Panc1 (cell line): ENCODE measurements around the gene KLHL3. TPM values are rescaled to one million over a fixed set of nuclear protein-coding genes. Genes with fewer than 3 reads are reported as not detected.

ENCODE experiments used
- ATAC-seq: fragments of 200-7000 bp; cut with Tn5 transposase; 2 replicates; pipeline ENCODE4 v1.9.1; 2020; ENCODE audit warnings: mild to moderate bottlenecking, moderate library complexity
- BruUV-seq: library from RNA; stranded (reverse); fragments of 400-500 nt; replicated peaks from 2 replicates; lab custom pipeline; 2021; lab: Mats Ljungman, UMichigan
- CTCF ChIA-PET: fragments of 300-600 bp; sonication (Branson Sonifier 250); formaldehyde crosslinking; loops from one replicate; lab custom pipeline; 2022; ENCODE audit warnings: antibody characterized with exemption; lab: Charles Lee
- POLR2A ChIA-PET: fragments of 300-600 bp; sonication (Branson Sonifier 250); formaldehyde crosslinking; loops from one replicate; lab custom pipeline; 2022; ENCODE audit warnings: antibody characterized with exemption; lab: Charles Lee
- DNase-seq: peaks from one replicate; pipeline ENCODE4 v3.0.0-alpha.2; 2010; ENCODE audit warnings: low read depth, low spot score
- H3K27ac ChIP-seq: 2 replicates; pipeline ENCODE4 v1.5.1; 2011; ENCODE audit warnings: mild to moderate bottlenecking, low read length, inconsistent platforms
- H3K27me3 ChIP-seq: fragments of 200-500 bp; sonication (Bioruptor generic); 2 replicates; pipeline ENCODE4 v1.6.0; 2014; ENCODE audit warnings: low read length, inconsistent platforms; ENCODE audit not compliant: control insufficient read depth, insufficient read depth
- H3K36me3 ChIP-seq: fragments of 200-500 bp; sonication (Bioruptor generic); 2 replicates; pipeline ENCODE4 v1.5.1; 2014; ENCODE audit warnings: inconsistent platforms, mild to moderate bottlenecking, low read length, moderate library complexity; ENCODE audit not compliant: control insufficient read depth, insufficient read depth
- H3K4me1 ChIP-seq: 2 replicates; pipeline ENCODE4 v1.5.1; 2011; ENCODE audit warnings: inconsistent platforms, mild to moderate bottlenecking, low read length, moderate library complexity; ENCODE audit not compliant: control insufficient read depth, insufficient read depth
- H3K4me3 ChIP-seq, 2 experiments: 2 replicates each; pipeline ENCODE4 v1.5.1; 2011 to 2012; ENCODE audit warnings: low read depth in 2 of 2, low read length in 2 of 2, mild to moderate bottlenecking in 2 of 2, inconsistent platforms in 1 of 2, moderate library complexity in 1 of 2
- H3K9me3 ChIP-seq: fragments of 200-500 bp; sonication (Bioruptor generic); 2 replicates; pipeline ENCODE4 v1.5.1; 2014; ENCODE audit warnings: low read depth, mild to moderate bottlenecking, inconsistent platforms, low read length, moderate library complexity; ENCODE audit not compliant: control insufficient read depth, insufficient read depth
- CTCF ChIP-seq: fragments of 450-650 bp; IDR thresholded peaks from 2 replicates; pipeline ENCODE4 v1.5.1; 2017; ENCODE audit warnings: mild to moderate bottlenecking
- POLR2AphosphoS5 ChIP-seq: IDR thresholded peaks from 2 replicates; pipeline ENCODE4 v1.6.1; 2012; ENCODE audit warnings: mild to moderate bottlenecking, low read depth, low read length, moderate library complexity
- REST ChIP-seq, 2 experiments: IDR thresholded peaks; 2 replicates each; pipeline ENCODE4 v1.6.1; 2011 to 2012; ENCODE audit warnings: low read depth in 2 of 2, control low read depth in 1 of 2, low read length in 1 of 2, mild to moderate bottlenecking in 1 of 2, moderate library complexity in 1 of 2; ENCODE audit not compliant: insufficient read depth in 1 of 2
- SIN3A ChIP-seq: IDR thresholded peaks from 2 replicates; pipeline ENCODE4 v1.6.1; 2012; ENCODE audit warnings: low read depth, mild to moderate bottlenecking, low read length, moderate library complexity, borderline replicate concordance; ENCODE audit not compliant: insufficient read depth
- TCF7L2 ChIP-seq: IDR thresholded peaks from 2 replicates; pipeline ENCODE4 v1.6.1; 2011; ENCODE audit warnings: mild to moderate bottlenecking, low read depth, low read length, inconsistent platforms
- in situ Hi-C: cut with HindIII; loops from 2 replicates; pipeline ENCODE4 v1.10.0; 2016; ENCODE audit warnings: low sequenced_read_pairs, low pct_unique_long_range_greater_than_20kb
- intact Hi-C: fragments of 100-400 bp; cut with micrococcal nuclease; formaldehyde crosslinking; loops from one replicate; pipeline ENCODE4 v1.10.0; 2022; ENCODE audit not compliant: unreplicated experiment
- total RNA-seq: library from RNA; stranded (reverse); gene quantifications from one replicate; pipeline ENCODE4 v1.2.1, GENCODE V29; 2021; ENCODE audit not compliant: unreplicated experiment

Gene KLHL3
- total RNA-seq, 1 experiment from 2014 or later = 1.9 TPM

- DNase-seq (no peak), ATAC-seq (no peak)
- in situ Hi-C loops (no loop called here), intact Hi-C loops (no loop called here)
- Histone ChIP-seq H3K9me3 (no peaks in the 10 kb centered on the region), H3K27ac (no peak overlapping the region), H3K36me3 (no peaks in the 10 kb centered on the region), H3K4me1 (no peaks in the 10 kb centered on the region), H3K27me3 (peaks cover 30% of the 10 kb centered on the region), H3K4me3 (no peak overlapping the region)
- no TSS peak for BruUV-seq
- ChIA-PET CTCF (no interaction called here), POLR2A (no interaction called here)
- TF ChIP-seq POLR2AphosphoS5 = no peak
- no peak for TF ChIP-seq SIN3A
- no peak for TF ChIP-seq CTCF
- no peak for TF ChIP-seq TCF7L2
- TF ChIP-seq REST (IDR thresholded peaks at IDR 0.05; ENCODE audit: insufficient read depth in 1 of 2, low read depth in 2 of 2, low read length in 1 of 2) = no peak
Measured at GRCh38 chr5:137602721-137603273, 133.1 kb downstream of the KLHL3 start.

- Histone ChIP-seq H3K4me3 (no peak overlapping the region), H3K27me3 (peaks cover 31% of the 10 kb centered on the region), H3K27ac (no peak overlapping the region), H3K36me3 (no peaks in the 10 kb centered on the region), H3K4me1 (no peaks in the 10 kb centered on the region), H3K9me3 (no peaks in the 10 kb centered on the region)
- BruUV-seq = no TSS peak
- in situ Hi-C loops (no loop called here), intact Hi-C loops (no loop called here)
- TF ChIP-seq POLR2AphosphoS5 = no peak
- no peak for TF ChIP-seq SIN3A
- no peak for TF ChIP-seq CTCF
- no peak for TF ChIP-seq TCF7L2
- no peak for TF ChIP-seq REST (IDR thresholded peaks at IDR 0.05; ENCODE audit: insufficient read depth in 1 of 2, low read depth in 2 of 2, low read length in 1 of 2)
- ATAC-seq = no peak
- DNase-seq = no peak
- ChIA-PET POLR2A (no interaction called here), CTCF (no interaction called here)
Measured at GRCh38 chr5:137600721-137601360, 135.0 kb downstream of the KLHL3 start.
